PC-9 (cell line): Measurements from ENCODE around the gene OR51I1. TPM values are rescaled to one million over a fixed set of nuclear protein-coding genes. Genes with fewer than 3 reads are reported as not detected.
A peak's percentile ranks its signal among the peaks of the same experiment; 100 is the strongest.

Experiments
- Bru-seq: library from RNA; stranded (reverse); fragments of 400-500 nt; gene quantifications from one replicate; lab custom pipeline; 2021; lab: Mats Ljungman, UMichigan
- BruChase-seq, 2 experiments: library from RNA; stranded (reverse); fragments of 400-500 nt; gene quantifications; one replicate each; lab custom pipeline; 2021; lab: Mats Ljungman, UMichigan
- BruUV-seq: library from RNA; stranded (reverse); fragments of 400-500 nt; replicated peaks from 2 replicates; lab custom pipeline; 2021; lab: Mats Ljungman, UMichigan
- CTCF ChIA-PET: fragments of 300-600 bp; sonication (Branson Sonifier 250); formaldehyde crosslinking; loops from one replicate; lab custom pipeline; 2022; ENCODE audit warnings: antibody characterized with exemption; lab: Charles Lee
- POLR2A ChIA-PET: fragments of 300-600 bp; sonication (Branson Sonifier 250); formaldehyde crosslinking; loops from one replicate; lab custom pipeline; 2022; ENCODE audit warnings: antibody characterized with exemption; ENCODE audit not compliant: unreplicated experiment; lab: Charles Lee
- DNase-seq, 2 experiments: peaks; one replicate each; pipeline versions ENCODE4 v3.0.0 to v3.0.0-alpha.2; 2015 to 2022; ENCODE audit warnings: mixed read lengths in 1 of 2
- H2AFZ ChIP-seq: fragments of 200-600 bp; sonication (generic); 2 replicates; pipeline ENCODE4 v1.8.1; 2017; ENCODE audit warnings: antibody characterized with exemption
- H3F3A ChIP-seq: fragments of 200-600 bp; sonication (generic); 2 replicates; pipeline ENCODE4 v1.8.1; 2017; ENCODE audit warnings: antibody characterized with exemption, mild to moderate bottlenecking, low read depth; ENCODE audit not compliant: insufficient read depth
- H3K27ac ChIP-seq: fragments of 200-600 bp; sonication (generic); 2 replicates; pipeline ENCODE4 v1.6.1; 2016; ENCODE audit warnings: mixed run types
- H3K27me3 ChIP-seq: fragments of 200-600 bp; sonication (generic); 2 replicates; pipeline ENCODE4 v1.6.1; 2016; ENCODE audit warnings: low read depth, mixed run types; ENCODE audit not compliant: insufficient read depth
- H3K36me3 ChIP-seq: fragments of 200-600 bp; sonication (generic); 2 replicates; pipeline ENCODE4 v1.6.1; 2016; ENCODE audit warnings: low read depth, mixed run types
- H3K4me1 ChIP-seq: fragments of 200-600 bp; sonication (generic); replicated peaks from 2 replicates; pipeline ENCODE4 v1.6.1; 2016; ENCODE audit warnings: mixed run types; ENCODE audit not compliant: insufficient read depth
- H3K4me2 ChIP-seq: fragments of 200-600 bp; sonication (generic); 2 replicates; pipeline ENCODE4 v1.6.1; 2017; ENCODE audit warnings: mixed run types
- H3K4me3 ChIP-seq: fragments of 200-600 bp; sonication (generic); 2 replicates; pipeline ENCODE4 v1.6.1; 2016; ENCODE audit warnings: mixed run types
- H3K79me2 ChIP-seq: fragments of 200-600 bp; sonication (generic); 2 replicates; pipeline ENCODE4 v1.6.1; 2017; ENCODE audit warnings: low read depth, mixed run types
- H3K9me2 ChIP-seq: fragments of 200-600 bp; sonication (generic); 2 replicates; pipeline ENCODE4 v1.8.1; 2017; ENCODE audit warnings: mild to moderate bottlenecking; ENCODE audit not compliant: insufficient read depth
- H3K9me3 ChIP-seq: fragments of 200-600 bp; sonication (generic); 2 replicates; pipeline ENCODE4 v1.8.1; 2016; ENCODE audit warnings: low read depth; ENCODE audit not compliant: insufficient read depth
- H4K20me1 ChIP-seq: fragments of 200-600 bp; sonication (generic); 2 replicates; pipeline ENCODE4 v1.8.1; 2017; ENCODE audit not compliant: insufficient read depth
- CTCF ChIP-seq: fragments of 200-600 bp; sonication (generic); conservative IDR thresholded peaks from 2 replicates; pipeline ENCODE4 v1.6.1; 2017; ENCODE audit warnings: mixed run types, antibody characterized with exemption, mild to moderate bottlenecking, moderate library complexity
- EZH2 ChIP-seq: fragments of 200-600 bp; sonication (generic); IDR thresholded peaks from 2 replicates; pipeline ENCODE4 v1.8.0; 2017; ENCODE audit warnings: antibody characterized with exemption, low read depth
- intact Hi-C: fragments of 100-400 bp; cut with micrococcal nuclease; formaldehyde crosslinking; loops from one replicate; pipeline ENCODE4 v1.10.0; 2022; ENCODE audit not compliant: unreplicated experiment
- long read RNA-seq: library from polyadenylated mRNA; stranded (forward); transcript quantifications from one replicate; pipeline ENCODE4 v2.0.0, GENCODE V29; 2022
- total RNA-seq: library from RNA; stranded (reverse); gene quantifications from 2 replicates; pipeline ENCODE4 v1.2.3, GENCODE V29; 2021

The OR51I1 gene
- total RNA-seq (not detected in 2 replicates), Bru-seq, nascent RNA (percentile 16 among the genes with signal in this experiment), BruChase-seq, experiment 1, labeled RNA remaining after a 2-hour chase (percentile 41 among the genes with signal in this experiment), BruChase-seq, experiment 2, labeled RNA remaining after a 6-hour chase (percentile 31 among the genes with signal in this experiment)
- long read RNA-seq: 0 reads

- intact Hi-C loops: no loop called here
- no peak for TF ChIP-seq EZH2
- TF ChIP-seq CTCF: no peak
- H3K79me2 ChIP-seq: no peaks in the 10 kb centered on the region
These were observed at the start of gene OR51I1 for GRCh38 chr11:5441414-5441813. TSS of gene OR51I1 (minus strand) at chr11:5441514. CDS start at chr11:5441514, 0 bp downstream.

GRCh38 chr11:5489576-5490357 is 48.5 kb upstream of the OR51I1 start:
- H3K36me3 ChIP-seq: no peaks in the 10 kb centered on the region
- H3K79me2 ChIP-seq: no peaks in the 10 kb centered on the region
- H3K4me1 ChIP-seq: no peaks in the 10 kb centered on the region
- H3K4me2 ChIP-seq: no peak overlapping the region
- no peak for TF ChIP-seq EZH2
- no peak for TF ChIP-seq CTCF
- no peaks in the 10 kb centered on the region for H3K27me3 ChIP-seq
- H3K4me3 ChIP-seq: no peak overlapping the region
- intact Hi-C loops: no loop called here
- H3K27ac ChIP-seq: no peak overlapping the region
- H3K9me3 ChIP-seq: no peaks in the 10 kb centered on the region
- DNase-seq: no peak
- ChIA-PET POLR2A (no interaction called here), CTCF (no interaction called here)
- H3F3A ChIP-seq: no peaks in the 10 kb centered on the region
- H4K20me1 ChIP-seq: no peaks in the 10 kb centered on the region
- BruUV-seq: no TSS peak
- no peaks in the 10 kb centered on the region for H3K9me2 ChIP-seq
- H2AFZ ChIP-seq: no peak overlapping the region

More at GRCh38 chr11:5441414-5441813, at the start of gene OR51I1:
- Histone ChIP-seq H3F3A (no peaks in the 10 kb centered on the region), H3K36me3 (no peaks in the 10 kb centered on the region), H3K4me3 (no peak within 1 kb of the TSS), H3K9me2 (no peaks in the 10 kb centered on the region), H2AFZ (no peak within 1 kb of the TSS), H3K4me1 (no peaks in the 10 kb centered on the region), H3K4me2 (no peak within 1 kb of the TSS), H4K20me1 (no peaks in the 10 kb centered on the region), H3K27me3 (no peaks in the 10 kb centered on the region), H3K27ac (no peak within 1 kb of the TSS), H3K9me3 (no peaks in the 10 kb centered on the region)
- ChIA-PET POLR2A (no interaction called here), CTCF (no interaction called here)
- DNase-seq: no peak
- BruUV-seq: no TSS peak

GRCh38 chr11:5488798-5489399 is 47.6 kb upstream of the OR51I1 start:
- Histone ChIP-seq H3K9me3 (no peaks in the 10 kb centered on the region), H3K79me2 (no peaks in the 10 kb centered on the region), H3K27ac (no peak overlapping the region), H4K20me1 (no peaks in the 10 kb centered on the region), H3K4me3 (no peak overlapping the region), H3K27me3 (no peaks in the 10 kb centered on the region), H3K36me3 (no peaks in the 10 kb centered on the region), H3K4me1 (no peaks in the 10 kb centered on the region), H3K4me2 (no peak overlapping the region), H3F3A (no peaks in the 10 kb centered on the region), H2AFZ (no peak overlapping the region), H3K9me2 (no peaks in the 10 kb centered on the region)
- DNase-seq: no peak
- intact Hi-C loops: no loop called here
- ChIA-PET POLR2A (no interaction called here), CTCF (no interaction called here)
- no peak for TF ChIP-seq CTCF
- TF ChIP-seq EZH2: no peak
- no TSS peak for BruUV-seq
